Mammary microvascular endothelial cell (primary cell): ENCODE measurements around the gene TYR. TPM values are rescaled to one million over a fixed set of nuclear protein-coding genes. Genes with fewer than 3 reads are reported as not detected.

Source experiments
- total RNA-seq: library from RNA; depleted of rRNA; stranded (reverse); fragments of >200 nt; gene quantifications from 2 replicates; pipeline ENCODE4 v1.2.3, GENCODE V29; 2015

The TYR gene
- total RNA-seq, result not detected in 2 replicates

DNA sequence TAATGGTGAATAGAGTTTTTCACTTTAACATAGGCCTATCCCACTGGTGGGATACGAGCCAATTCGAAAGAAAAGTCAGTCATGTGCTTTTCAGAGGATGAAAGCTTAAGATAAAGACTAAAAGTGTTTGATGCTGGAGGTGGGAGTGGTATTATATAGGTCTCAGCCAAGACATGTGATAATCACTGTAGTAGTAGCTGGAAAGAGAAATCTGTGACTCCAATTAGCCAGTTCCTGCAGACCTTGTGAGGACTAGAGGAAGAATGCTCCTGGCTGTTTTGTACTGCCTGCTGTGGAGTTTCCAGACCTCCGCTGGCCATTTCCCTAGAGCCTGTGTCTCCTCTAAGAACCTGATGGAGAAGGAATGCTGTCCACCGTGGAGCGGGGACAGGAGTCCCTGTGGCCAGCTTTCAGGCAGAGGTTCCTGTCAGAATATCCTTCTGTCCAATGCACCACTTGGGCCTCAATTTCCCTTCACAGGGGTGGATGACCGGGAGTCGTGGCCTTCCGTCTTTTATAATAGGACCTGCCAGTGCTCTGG lies at the start of gene TYR:
TYR (plus strand) TSS at position 185 of the 541 bp plus-strand sequence; CDS start at position 264, 79 bp downstream.

Other genes starting within 250 kb of the TYR start
- gene GRM5, start 111.9 kb upstream of the TYR start, total RNA-seq, result 0.07 and 0.15 TPM in 2 replicates